ENCODE data around the gene BLOC1S4.

GRCh38 chr4:6722891-6723290 lies 6.9 kb downstream of the BLOC1S4 start:
- TF ChIP-seq POLR2A (IDR thresholded peaks at IDR 0.05; ENCODE audit: low read length): no peak
- TF ChIP-seq GATA1 (IDR thresholded peaks at IDR 0.05; ENCODE audit: low read depth, low read length): no peak
